Urinary bladder (tissue), 4 donors: ENCODE measurements around the gene COA5. TPM values are rescaled to one million over a fixed set of nuclear protein-coding genes. Genes with fewer than 3 reads are reported as not detected.

Experiments
- DNase-seq: peaks from one replicate; pipeline ENCODE4 v3.0.0-alpha.2; 2015; ENCODE audit errors: extremely low spot score
- H3K27ac ChIP-seq: one replicate; pipeline ENCODE4 v1.5.1; 2013; ENCODE audit warnings: low read depth, mild to moderate bottlenecking, moderate library complexity
- H3K36me3 ChIP-seq: one replicate; pipeline ENCODE4 v1.6.1; 2013; ENCODE audit warnings: mild to moderate bottlenecking, moderate library complexity; ENCODE audit not compliant: insufficient read depth
- H3K4me1 ChIP-seq: one replicate; pipeline ENCODE4 v1.6.1; 2013; ENCODE audit warnings: mild to moderate bottlenecking, moderate library complexity; ENCODE audit not compliant: insufficient read depth
- H3K4me3 ChIP-seq: one replicate; pipeline ENCODE4 v1.5.1; 2013; ENCODE audit warnings: low read depth, low read length
- WGBS: extraction: QIAGEN DNeasy Blood & Tissue Kit; methylation state at CpG from one replicate; pipeline ENCODE4 v1.1.7; 2013; 5-methylcytosine and 5-hydroxymethylcytosine counted together
- polyA plus RNA-seq: library from polyadenylated mRNA; stranded (reverse); fragments of 200-250 nt; gene quantifications from one replicate; pipeline ENCODE4 v1.2.3, GENCODE V29; 2013
- total RNA-seq: library from RNA; depleted of rRNA; stranded (reverse); fragments of >200 nt; gene quantifications from one replicate; pipeline ENCODE4 v1.2.3, GENCODE V29; 2014
- donor health status: healthy with polysubstance abuse.
- donor health status: healthy.

COA5 gene
- total and polyA plus RNA-seq, 2 donors = 37.3 to 54.2 TPM

DNA sequence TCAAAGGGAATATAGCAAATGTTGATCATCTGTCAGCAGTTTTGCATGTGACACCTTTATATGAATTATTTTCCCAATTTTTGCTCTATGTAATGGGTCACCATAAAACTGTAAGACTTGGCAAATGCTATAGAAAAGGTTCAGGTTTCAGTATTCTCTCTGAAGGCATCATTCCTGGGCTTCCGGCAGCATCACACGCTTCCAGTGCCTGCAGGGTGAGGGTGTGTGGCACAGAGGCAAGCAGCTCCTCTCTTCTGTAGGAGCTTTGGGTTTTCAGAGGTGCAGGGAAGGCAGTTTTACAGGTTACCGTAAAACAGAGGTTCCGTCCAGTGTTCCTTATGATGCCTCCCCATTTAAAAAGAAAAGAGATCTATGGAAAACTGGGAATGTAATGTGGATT, 18.8 kb downstream of the COA5 start:
- no peak for DNase-seq
- Histone ChIP-seq H3K27ac (no peak overlapping the region), H3K4me1 (no peaks in the 10 kb centered on the region), H3K36me3 (no peaks in the 10 kb centered on the region), H3K4me3 (no peak overlapping the region)
- WGBS = 93% methylated on average over 4 of the region's 4 CpGs

GRCh38 chr2:98588880-98589431, 19.4 kb downstream of the COA5 start:
- Histone ChIP-seq H3K4me3 (no peak overlapping the region), H3K27ac (no peak overlapping the region), H3K36me3 (no peaks in the 10 kb centered on the region), H3K4me1 (no peaks in the 10 kb centered on the region)
- 58% methylated on average over 4 of the region's 4 CpGs for WGBS
- DNase-seq = no peak

GRCh38 chr2:98586551-98587140, 21.7 kb downstream of the COA5 start:
- WGBS = 89% methylated on average over 6 of the region's 6 CpGs
- Histone ChIP-seq H3K36me3 (no peaks in the 10 kb centered on the region), H3K4me1 (no peaks in the 10 kb centered on the region), H3K4me3 (no peak overlapping the region), H3K27ac (no peak overlapping the region)
- DNase-seq = no peak

GRCh38 chr2:98585386-98585785, 22.9 kb downstream of the COA5 start:
- Histone ChIP-seq H3K36me3 (no peaks in the 10 kb centered on the region), H3K4me1 (no peaks in the 10 kb centered on the region), H3K4me3 (no peak overlapping the region), H3K27ac (no peak overlapping the region)
- no peak for DNase-seq
- WGBS = 88% methylated on average over 10 of the region's 10 CpGs

DNA sequence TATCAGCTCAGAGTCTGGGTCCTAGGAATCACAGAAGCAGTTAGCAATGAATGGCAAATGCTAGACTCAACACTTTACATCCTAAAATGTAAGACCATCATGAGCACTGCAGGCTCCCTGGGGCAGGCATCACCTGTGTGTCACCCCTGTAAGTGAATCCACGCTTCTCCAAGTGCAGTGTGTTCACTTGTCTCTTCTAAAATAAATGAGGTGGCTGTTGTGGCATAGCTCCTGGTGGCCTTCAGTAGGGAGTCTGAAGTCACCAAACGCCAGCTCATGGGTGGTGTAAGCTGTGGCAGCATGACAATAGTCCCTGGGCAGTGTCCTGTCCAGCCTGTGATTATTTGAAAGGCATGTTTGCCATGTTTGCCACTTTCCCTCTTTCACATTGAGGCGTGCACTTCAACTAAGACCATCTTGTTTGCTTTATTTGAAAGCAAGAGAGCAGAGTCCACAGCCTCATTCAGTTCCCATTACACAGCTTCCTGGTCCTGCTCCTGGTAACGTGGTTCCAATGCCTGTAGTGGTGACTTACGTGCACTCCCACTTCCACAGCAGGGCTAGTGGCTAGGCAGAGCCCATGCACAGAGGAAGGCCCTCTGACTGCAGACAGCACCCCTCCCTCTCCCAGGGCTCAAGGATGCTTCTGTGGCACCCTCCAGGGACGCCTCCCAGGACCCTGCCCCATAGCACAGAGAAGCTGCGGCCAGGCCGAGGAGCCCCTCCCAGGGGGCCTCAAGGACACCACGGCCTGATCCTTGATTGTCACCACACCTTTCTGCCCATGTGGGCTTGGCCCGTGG, 24.3 kb downstream of the COA5 start:
- Histone ChIP-seq H3K4me3 (no peak overlapping the region), H3K4me1 (no peaks in the 10 kb centered on the region), H3K27ac (no peak overlapping the region), H3K36me3 (no peaks in the 10 kb centered on the region)
- WGBS = 89% methylated on average over 10 of the region's 10 CpGs
- DNase-seq = no peak

GRCh38 chr2:98583276-98583675, 25.0 kb downstream of the COA5 start:
- Histone ChIP-seq H3K36me3 (no peaks in the 10 kb centered on the region), H3K4me3 (no peak overlapping the region), H3K27ac (no peak overlapping the region), H3K4me1 (no peaks in the 10 kb centered on the region)
- DNase-seq = no peak
- WGBS = 97% methylated on average over 7 of the region's 7 CpGs

- 96% methylated on average over 9 of the region's 9 CpGs for WGBS
- no peaks in the 10 kb centered on the region for H3K4me1 ChIP-seq
- no peak for DNase-seq
- no peak overlapping the region for H3K4me3 ChIP-seq
- H3K27ac ChIP-seq = no peak overlapping the region
- H3K36me3 ChIP-seq = no peaks in the 10 kb centered on the region
Observed at GRCh38 chr2:98582523-98582922, 25.8 kb downstream of the COA5 start.

- Histone ChIP-seq H3K4me1 (no peaks in the 10 kb centered on the region), H3K27ac (no peak overlapping the region), H3K36me3 (no peaks in the 10 kb centered on the region), H3K4me3 (no peak overlapping the region)
- 91% methylated on average over 10 of the region's 10 CpGs for WGBS
- DNase-seq = no peak
Observed at GRCh38 chr2:98580656-98581284, 27.5 kb downstream of the COA5 start.

- no peak for DNase-seq
- 84% methylated on average over 7 of the region's 7 CpGs for WGBS
Observed at GRCh38 chr2:98579926-98580325, 28.4 kb downstream of the COA5 start.

DNA sequence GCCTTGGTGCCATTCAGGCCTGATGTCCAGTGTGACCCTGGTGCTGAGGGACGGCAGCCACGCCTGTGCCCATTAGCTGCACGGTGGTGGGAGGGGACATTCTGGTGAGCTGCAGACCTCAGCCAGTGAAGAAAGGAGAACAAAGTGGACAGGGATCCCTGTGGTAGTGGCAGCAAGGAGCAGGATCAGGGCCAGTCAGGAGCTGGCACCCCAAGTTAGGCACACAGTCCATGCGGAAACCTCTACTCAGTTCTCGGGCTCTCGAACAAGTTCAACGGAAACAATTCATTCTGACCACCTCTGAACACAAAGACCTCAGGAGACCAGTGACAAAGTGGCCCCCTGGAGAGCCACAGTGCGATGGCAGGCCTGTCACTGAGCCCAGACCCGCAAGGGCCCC, 30.1 kb downstream of the COA5 start:
- no peak for DNase-seq
- Histone ChIP-seq H3K4me1 (no peaks in the 10 kb centered on the region), H3K4me3 (no peak overlapping the region), H3K36me3 (no peaks in the 10 kb centered on the region), H3K27ac (no peak overlapping the region)
- WGBS = 91% methylated on average over 9 of the region's 9 CpGs

More at GRCh38 chr2:98579926-98580325, 28.4 kb downstream of the COA5 start:
- no peaks in the 10 kb centered on the region for H3K4me1 ChIP-seq
- no peak overlapping the region for H3K4me3 ChIP-seq
- H3K27ac ChIP-seq = no peak overlapping the region
- no peaks in the 10 kb centered on the region for H3K36me3 ChIP-seq

DNA sequence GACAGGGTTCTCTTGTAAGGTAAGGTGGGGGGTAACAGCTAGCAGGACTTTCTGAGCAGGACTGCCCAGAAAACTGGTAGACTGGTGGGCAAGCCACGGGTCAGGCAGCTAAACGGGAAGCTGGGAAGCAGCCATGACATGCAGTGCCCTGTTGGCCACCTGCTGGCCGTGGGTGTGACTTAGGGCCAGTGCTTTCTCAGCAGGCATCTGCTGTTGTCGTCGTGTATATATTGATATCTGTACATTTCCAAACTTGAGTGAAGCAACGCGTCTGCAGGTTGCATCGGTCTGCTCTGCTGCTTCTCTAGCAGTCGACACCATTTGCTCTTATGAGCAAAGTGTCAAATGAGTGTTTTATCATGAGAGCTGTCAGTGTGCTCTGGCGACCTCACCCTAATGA, 31.0 kb downstream of the COA5 start:
- Histone ChIP-seq H3K4me1 (no peaks in the 10 kb centered on the region), H3K4me3 (no peak overlapping the region), H3K27ac (no peak overlapping the region), H3K36me3 (no peaks in the 10 kb centered on the region)
- WGBS = 74% methylated on average over 10 of the region's 10 CpGs
- DNase-seq = no peak

GRCh38 chr2:98576666-98577312, 31.5 kb downstream of the COA5 start:
- Histone ChIP-seq H3K4me1 (no peaks in the 10 kb centered on the region), H3K27ac (no peak overlapping the region), H3K4me3 (no peak overlapping the region), H3K36me3 (no peaks in the 10 kb centered on the region)
- DNase-seq = no peak
- WGBS = 93% methylated on average over 22 of the region's 22 CpGs

GRCh38 chr2:98573426-98573825, 34.9 kb downstream of the COA5 start:
- Histone ChIP-seq H3K27ac (no peak overlapping the region), H3K4me3 (no peak overlapping the region), H3K4me1 (no peaks in the 10 kb centered on the region), H3K36me3 (no peaks in the 10 kb centered on the region)
- 82% methylated on average over 13 of the region's 13 CpGs for WGBS
- no peak for DNase-seq
